Heart left ventricle (tissue), 16 donors: ENCODE measurements around the gene C2orf92. TPM values are rescaled to one million over a fixed set of nuclear protein-coding genes. Genes with fewer than 3 reads are reported as not detected.

Experiments used
- ATAC-seq, 4 donors: fragments of 200-7000 bp; cut with Tn5 transposase; one replicate each; pipeline ENCODE4 v1.9.1; 2020 to 2022; ENCODE audit warnings: moderate library complexity in 4 of 4, mild to moderate bottlenecking in 3 of 4, moderate number of reproducible peaks in 1 of 4
- DNase-seq, 5 donors: peaks; one replicate each; pipeline ENCODE4 v3.0.0-alpha.2; 2020
- H3K27ac ChIP-seq, 12 donors: fragments of 200-600 bp; sonication (generic) in 4 of 12; one replicate each; pipeline versions ENCODE4 v1.5.0 to v1.8.0; 2016 to 2022; ENCODE audit warnings: mild to moderate bottlenecking in 2 of 12
- H3K27me3 ChIP-seq, 9 donors: fragments of 200-600 bp; sonication (generic) in 2 of 9; one replicate each; pipeline versions ENCODE4 v1.5.1 to v1.8.0; 2016 to 2022; ENCODE audit warnings: mild to moderate bottlenecking in 3 of 9
- H3K36me3 ChIP-seq, 9 donors: fragments of 200-600 bp; sonication (generic) in 2 of 9; one replicate each; pipeline versions ENCODE4 v1.5.0 to v1.8.0; 2018 to 2022; ENCODE audit warnings: mild to moderate bottlenecking in 2 of 9
- H3K4me1 ChIP-seq, 12 donors: fragments of 200-600 bp; sonication (generic) in 4 of 12; one replicate each; pipeline versions ENCODE4 v1.5.0 to v1.8.0; 2016 to 2022; ENCODE audit warnings: mild to moderate bottlenecking in 3 of 12
- H3K4me3 ChIP-seq, 12 donors: fragments of 200-600 bp; sonication (generic) in 4 of 12; one replicate each; pipeline versions ENCODE4 v1.5.0 to v1.8.0; 2017 to 2022; ENCODE audit warnings: mild to moderate bottlenecking in 9 of 12, moderate library complexity in 4 of 12
- H3K9me3 ChIP-seq, 12 donors: fragments of 200-600 bp; sonication (generic) in 4 of 12; one replicate each; pipeline versions ENCODE4 v1.5.0 to v1.8.0; 2016 to 2022; ENCODE audit warnings: mild to moderate bottlenecking in 1 of 12
- CTCF ChIP-seq, 12 donors: fragments of 200-600 bp; sonication (generic) in 4 of 12; IDR thresholded peaks; one replicate each; pipeline versions ENCODE4 v1.5.0 to v1.8.0; 2018 to 2022; ENCODE audit warnings: antibody characterized with exemption in 12 of 12, mild to moderate bottlenecking in 5 of 12
- POLR2A ChIP-seq, 2 donors: fragments of 450-650 bp; IDR thresholded peaks; one replicate each; pipeline ENCODE4 v1.6.1; 2017; ENCODE audit warnings: antibody characterized with exemption in 2 of 2, mild to moderate bottlenecking in 2 of 2, moderate library complexity in 2 of 2
- WGBS, 4 donors: extraction: QIAGEN DNeasy Blood & Tissue Kit in 2 of 4; methylation state at CpG; one replicate each; pipeline versions ENCODE4 v1.1.5 to v1.1.7; 2013 to 2018; 5-methylcytosine and 5-hydroxymethylcytosine counted together
- intact Hi-C, 10 donors: fragments of 100-400 bp; cut with DNase I; formaldehyde crosslinking; loops; one replicate each; pipeline versions ENCODE4 v1.11.1 to v1.14.2; 2022
- polyA plus RNA-seq, 2 donors: library from polyadenylated mRNA; stranded (reverse); fragments of 200-250 nt; gene quantifications; one replicate each; pipeline ENCODE4 v1.2.3, GENCODE V29; 2013
- total RNA-seq, 9 donors: library from RNA; depleted of rRNA in 2 of 9; stranded (reverse); fragments of >200 nt in 2 of 9; fragmentation: NEBNext Ultra II Directional in 3 of 9; extraction: Animal tissue kit (Norgen Biotek cat#: 25700) in 3 of 9; gene quantifications; one replicate each; pipeline versions ENCODE4 v1.1.0 to v1.2.4, GENCODE V29; 2016 to 2023
- donor health status: ischemic (EF 13 %, LVEDD 7.1; RV severe dilation, severe dysfunction).
- donor health status: healthy with polysubstance abuse.
- donor health status: DM: no; HTN: yes; CAD: no.
- donor health status: DM: no; HTN: no; CAD: no.
- donor health status: ischemic (EF 25% LVEDD 6.9; RV normal size, moderate dysfunction).
- donor health status: ischemic (EF 25% LVEDD 5.7; RV mildly dilated, moderate dysfunction).
- donor health status: healthy.
- donor health status: DM: yes; HTN: yes; CAD: no.
- donor health status: ischemic (EF 35%, LVEDD 5.7; RV mildly dilated, moderate dysfunction).
- donor health status: nonischemic (EF 11% LVEDD 7.7; RV severe dilation, severe dysfunction).
- donor health status: DM: yes; HTN: yes; CAD: no.
- donor health status: PGD.
- donor health status: ischemic (EF 29% LVEDD 5.4; RV normal size, mild dysfunction).
- donor health status: nonischemic (EF 23%, LVEDD 6.1; RV moderate dilation, normal function).

The C2orf92 gene
- total and polyA plus RNA-seq, 11 donors: 0.89 to 11.0 (median 2.4) TPM

DNA sequence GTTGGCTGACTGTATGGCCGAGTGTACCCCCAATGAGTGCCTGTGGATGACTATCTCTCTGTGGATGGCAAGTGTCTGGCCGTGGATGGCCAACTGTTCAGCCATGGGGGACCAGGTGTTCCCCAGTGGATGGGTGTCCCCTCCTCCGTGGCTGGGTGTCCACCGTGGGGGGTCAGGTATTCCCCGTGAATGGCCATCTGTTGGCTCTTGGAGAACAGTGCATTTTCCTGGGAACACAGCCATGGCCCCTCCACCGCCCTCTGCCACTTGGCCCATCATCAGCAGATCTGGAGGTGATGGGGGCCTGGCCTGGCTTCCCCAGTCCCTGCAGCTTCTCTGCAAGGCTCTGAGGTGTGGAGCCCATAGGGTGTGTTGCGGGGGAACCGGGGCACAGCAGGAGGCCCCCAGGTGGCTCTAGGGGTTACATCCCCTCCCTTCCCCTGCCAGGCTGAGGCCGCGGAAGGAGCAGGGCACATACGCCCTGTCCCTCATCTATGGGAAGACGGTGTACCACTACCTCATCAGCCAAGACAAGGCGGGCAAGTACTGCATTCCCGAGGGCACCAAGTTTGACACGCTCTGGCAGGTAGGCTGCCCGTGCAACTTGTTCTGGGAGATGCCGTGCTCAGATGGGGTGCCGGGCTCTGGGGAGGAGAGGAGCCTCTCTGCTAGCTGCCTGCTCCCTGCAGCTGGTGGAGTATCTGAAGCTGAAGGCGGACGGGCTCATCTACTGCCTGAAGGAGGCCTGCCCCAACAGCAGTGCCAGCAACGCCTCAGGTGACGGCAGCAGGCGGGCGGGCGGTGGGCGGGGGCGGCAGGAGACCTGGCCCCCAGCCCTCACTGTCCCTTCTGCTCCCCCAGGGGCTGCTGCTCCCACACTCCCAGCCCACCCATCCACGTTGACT lies 63.2 kb downstream of the C2orf92 start:
- Histone ChIP-seq H3K9me3 (peaks cover 0 to 14% (median 8%) of the 10 kb centered on the region in 12 donors), H3K36me3 (no peaks in the 10 kb centered on the region), H3K27ac (no peak overlapping the region), H3K4me3 (no peak overlapping the region), H3K27me3 (no peaks in the 10 kb centered on the region), H3K4me1 (peaks cover 0 to 10% (median 4%) of the 10 kb centered on the region in 12 donors)
- TF ChIP-seq CTCF (IDR thresholded peaks at IDR 0.05) (no peak), POLR2A (IDR thresholded peaks at IDR 0.05) (no peak)
- intact Hi-C loops: no loop called here
- 94 to 97% (median 95%) methylated on average over 16 to 28 of the region's 28 CpGs for WGBS, 4 donors
- DNase-seq (peak in 1 of 5 donors; percentile 24), ATAC-seq (no peak)

- H3K4me1 ChIP-seq: peaks cover 0 to 2% (median 0%) of the 10 kb centered on the region in 12 donors
- H3K27ac ChIP-seq: no peak overlapping the region
- TF ChIP-seq CTCF (IDR thresholded peaks at IDR 0.05) (no peak), POLR2A (IDR thresholded peaks at IDR 0.05) (no peak)
- WGBS, 4 donors: 91 to 97% (median 92%) methylated on average over 11 to 20 of the region's 20 CpGs
- H3K9me3 ChIP-seq: peaks cover 0 to 14% (median 8%) of the 10 kb centered on the region in 12 donors
- intact Hi-C loops: no loop called here
- H3K27me3 ChIP-seq: no peaks in the 10 kb centered on the region
- no peaks in the 10 kb centered on the region for H3K36me3 ChIP-seq
- ATAC-seq (no peak), DNase-seq (peak in 1 of 5 donors; percentile 17)
- H3K4me3 ChIP-seq: no peak overlapping the region
These were observed 64.0 kb downstream of the C2orf92 start for GRCh38 chr2:97733341-97734035.

DNA sequence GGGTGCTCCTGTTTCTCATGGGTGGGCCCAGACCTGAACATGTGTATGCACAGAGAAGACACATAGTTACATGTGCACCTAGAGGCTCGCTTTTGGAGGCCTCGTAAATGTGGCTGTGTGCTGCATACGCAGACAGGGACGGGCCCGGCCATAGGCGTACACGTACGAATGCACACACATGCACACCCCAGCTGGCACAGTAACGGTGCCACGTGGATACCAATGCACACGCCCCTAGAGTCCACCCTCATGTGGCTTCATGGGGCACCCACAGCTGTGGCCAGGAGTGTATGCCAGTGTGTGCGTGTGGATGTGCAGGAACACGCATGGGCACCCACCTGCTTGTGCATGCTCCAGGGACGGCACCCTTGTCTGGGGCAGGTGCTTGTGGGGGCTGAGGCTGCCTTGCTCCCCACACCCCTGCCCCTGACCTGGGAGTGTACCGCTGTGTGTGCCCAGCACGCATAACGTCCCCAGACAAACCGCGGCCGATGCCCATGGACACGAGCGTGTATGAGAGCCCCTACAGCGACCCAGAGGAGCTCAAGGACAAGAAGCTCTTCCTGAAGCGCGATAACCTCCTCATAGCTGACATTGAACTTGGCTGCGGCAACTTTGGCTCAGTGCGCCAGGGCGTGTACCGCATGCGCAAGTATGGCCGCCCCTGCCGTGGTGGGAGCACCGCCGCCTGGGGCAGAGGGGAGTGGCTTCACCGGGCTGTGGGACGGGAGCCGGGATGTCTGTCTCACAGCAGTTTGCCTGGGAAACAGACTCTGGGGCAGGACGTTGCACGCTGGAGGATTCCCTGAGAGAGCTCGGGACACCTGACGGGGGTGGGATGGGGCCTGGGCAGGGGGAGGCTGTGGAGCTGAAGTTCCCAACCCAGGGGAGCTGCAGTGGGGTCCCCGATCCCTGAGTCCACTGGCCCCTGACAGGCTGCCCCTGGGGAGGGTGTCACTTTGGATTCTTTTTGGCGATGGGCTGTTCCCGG lies 64.8 kb downstream of the C2orf92 start:
- H3K27me3 ChIP-seq: no peaks in the 10 kb centered on the region
- no peak for TF ChIP-seq POLR2A (IDR thresholded peaks at IDR 0.05)
- no peak for TF ChIP-seq CTCF (IDR thresholded peaks at IDR 0.05)
- H3K27ac ChIP-seq: no peak overlapping the region
- no peak overlapping the region for H3K4me3 ChIP-seq
- no peaks in the 10 kb centered on the region for H3K36me3 ChIP-seq
- peak in 1 of 4 donors; percentile 6 for ATAC-seq
- intact Hi-C loops: no loop called here
- 94 to 95% (median 94%) methylated on average over 21 to 44 of the region's 44 CpGs for WGBS, 4 donors
- peak in 1 of 5 donors; percentile 27 for DNase-seq
- peaks cover 0 to 14% (median 8%) of the 10 kb centered on the region in 12 donors for H3K9me3 ChIP-seq
- H3K4me1 ChIP-seq: no peaks in the 10 kb centered on the region
